ENCODE results near the gene MORC1.

The MORC1 gene

DNA sequence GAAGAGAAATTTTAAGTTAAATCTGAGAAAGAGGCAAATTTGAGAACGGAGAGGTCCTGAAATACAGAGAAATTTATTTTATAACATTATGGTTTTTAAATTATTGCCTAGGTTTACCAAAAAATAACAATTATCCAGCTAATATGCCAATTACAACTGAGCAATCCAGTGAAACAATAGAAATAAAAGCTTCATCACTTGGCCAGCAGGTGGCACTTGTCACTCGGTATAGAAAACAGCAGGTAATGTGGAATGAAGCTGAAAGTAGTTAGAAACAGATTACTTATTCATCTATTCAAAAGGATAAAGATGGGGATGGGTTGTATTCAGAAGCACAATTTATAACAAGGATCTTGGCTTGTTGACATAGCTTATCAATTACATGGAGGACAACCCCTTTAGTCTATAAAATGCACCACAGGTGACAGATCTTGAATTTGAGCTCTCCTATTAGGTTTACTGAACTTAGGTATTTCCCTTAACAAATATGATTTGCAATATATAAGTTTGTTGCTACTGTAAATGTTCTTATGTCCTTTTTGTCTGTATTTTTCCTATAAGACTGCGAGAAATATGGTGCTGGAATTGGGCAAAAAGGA lies 94.2 kb downstream of the MORC1 start:
- DNase-seq = no peak

DNA sequence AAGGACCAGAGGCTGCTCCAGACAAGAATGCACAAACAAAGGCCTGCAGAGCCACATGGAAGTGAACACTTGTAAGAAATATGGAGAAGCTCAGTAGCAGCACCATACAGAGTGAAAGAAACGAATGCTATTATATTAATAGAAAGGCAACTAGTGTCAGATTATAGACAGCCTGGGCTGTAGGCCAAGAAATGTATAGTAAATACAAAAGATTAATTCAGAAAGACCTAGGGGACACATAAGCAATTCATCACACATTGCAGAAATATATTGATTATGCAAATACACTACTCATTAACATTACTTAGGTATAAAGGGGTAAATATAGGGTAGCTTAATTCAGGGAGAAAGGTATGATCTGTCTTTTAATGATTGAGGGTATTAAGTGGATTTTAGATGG lies 94.8 kb downstream of the MORC1 start:
- DNase-seq = no peak

DNA sequence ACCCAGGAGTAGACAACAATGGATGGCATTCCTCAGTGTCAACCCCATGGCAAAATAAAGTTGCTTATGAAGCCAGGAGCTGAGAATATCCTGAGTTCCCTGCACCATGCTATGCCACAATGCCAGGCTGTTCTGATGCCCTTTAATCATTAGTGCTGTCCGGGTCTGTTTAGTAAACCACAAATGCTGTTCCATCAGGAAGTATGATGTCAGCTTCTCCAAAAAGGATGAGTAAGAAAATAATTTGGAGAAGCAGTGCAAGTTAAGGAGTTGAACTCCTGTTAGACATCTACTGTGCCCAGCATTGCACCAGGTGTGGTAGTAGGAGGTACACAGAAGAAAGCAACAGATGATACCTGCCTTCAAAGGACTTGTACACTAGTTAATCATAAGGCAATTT lies 96.4 kb downstream of the MORC1 start:
- DNase-seq = no peak

DNA sequence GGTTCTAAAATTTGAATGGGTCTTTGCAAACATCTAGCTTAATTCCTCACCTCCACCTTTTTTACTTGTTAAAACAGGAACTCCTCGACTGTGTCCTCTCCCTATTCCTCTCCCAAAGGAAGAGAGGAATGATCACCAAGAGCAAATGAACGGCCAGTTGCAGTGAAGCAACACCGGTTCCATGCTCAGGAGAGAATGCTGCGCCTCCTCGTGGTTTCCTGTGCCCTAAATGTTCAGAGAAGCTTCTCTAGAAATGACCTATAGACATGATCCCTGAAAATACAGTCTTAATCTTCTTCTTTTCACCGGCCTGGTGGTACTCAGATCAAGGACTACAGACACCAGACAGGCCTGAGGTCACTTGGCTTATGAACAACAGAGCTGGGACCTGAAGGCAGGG lies 99.1 kb downstream of the MORC1 start:
- DNase-seq = no peak

DNA sequence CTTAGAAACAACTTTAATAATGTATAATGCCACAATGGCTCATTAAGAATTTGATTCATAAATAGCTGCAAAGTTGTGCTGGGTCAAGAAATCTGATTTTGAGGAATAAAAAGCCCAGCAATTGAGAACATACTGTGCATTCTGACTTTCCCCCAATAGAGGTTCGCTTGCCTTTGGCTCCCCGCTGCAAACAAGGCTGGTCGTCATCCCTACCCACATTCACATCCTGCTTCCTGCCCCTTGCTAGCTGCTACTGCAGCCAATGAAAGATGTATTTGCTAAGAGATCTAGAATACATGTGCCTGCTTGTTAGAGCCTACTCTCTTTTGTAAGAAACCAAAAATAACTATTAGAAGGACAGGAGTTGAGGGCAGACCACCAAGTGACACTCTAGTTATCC lies 112.5 kb downstream of the MORC1 start:
- DNase-seq = no peak

DNA sequence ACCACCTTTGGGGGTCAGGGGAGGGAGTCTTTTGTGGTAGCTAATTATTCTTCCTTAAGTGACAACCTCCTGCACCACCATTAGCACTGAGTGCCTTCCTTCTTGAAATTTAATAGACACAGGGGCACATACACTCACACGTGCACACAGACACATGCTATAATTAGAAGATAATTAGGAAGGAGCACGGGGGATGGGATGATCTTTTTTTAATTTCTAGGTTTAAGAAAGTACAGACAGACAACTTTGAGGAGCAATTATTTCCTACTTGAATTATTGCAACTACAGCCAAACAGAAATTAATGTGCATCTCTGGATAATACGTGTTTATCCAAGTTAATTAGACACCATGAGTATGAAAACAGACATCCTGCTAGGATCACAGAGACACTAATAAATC lies 119.5 kb downstream of the MORC1 start:
- no peak for DNase-seq

DNA sequence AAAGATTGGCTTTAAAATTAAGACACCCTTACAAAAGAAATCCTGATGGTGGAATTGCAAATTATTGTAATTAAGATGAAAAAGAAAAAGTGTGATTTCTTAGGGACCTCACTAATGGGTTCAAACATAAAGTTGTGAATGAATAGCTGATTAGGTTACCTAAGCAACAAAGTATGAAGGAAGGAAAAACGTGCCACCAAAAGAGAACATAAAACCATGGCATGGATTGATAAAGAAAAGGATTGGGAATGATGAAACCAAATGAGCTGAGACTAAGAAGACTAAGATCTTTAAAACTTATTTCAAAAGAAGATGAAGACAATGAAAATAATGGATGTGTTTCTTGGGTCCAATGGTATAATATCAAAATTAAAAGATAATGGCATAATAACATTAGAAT lies 132.1 kb downstream of the MORC1 start:
- DNase-seq = no peak

DNA sequence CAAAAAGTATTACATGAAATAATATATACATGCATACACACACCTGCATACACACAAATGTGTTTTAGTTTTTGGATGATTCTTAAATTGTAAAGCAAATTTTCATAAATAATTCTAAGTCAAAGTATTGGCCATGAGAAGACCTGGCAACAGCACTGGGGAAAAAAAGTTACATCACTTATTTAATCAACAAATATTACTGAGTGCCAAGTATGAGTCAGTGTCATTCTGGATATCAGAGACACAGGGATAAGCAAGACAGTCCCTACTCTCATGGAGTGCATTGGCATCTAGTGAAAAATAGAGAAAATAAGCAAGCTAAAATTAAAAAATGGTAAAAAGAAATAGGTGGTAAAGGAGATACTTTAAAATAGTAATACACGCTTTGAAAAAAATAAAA lies 134.9 kb downstream of the MORC1 start:
- DNase-seq = no peak

DNA sequence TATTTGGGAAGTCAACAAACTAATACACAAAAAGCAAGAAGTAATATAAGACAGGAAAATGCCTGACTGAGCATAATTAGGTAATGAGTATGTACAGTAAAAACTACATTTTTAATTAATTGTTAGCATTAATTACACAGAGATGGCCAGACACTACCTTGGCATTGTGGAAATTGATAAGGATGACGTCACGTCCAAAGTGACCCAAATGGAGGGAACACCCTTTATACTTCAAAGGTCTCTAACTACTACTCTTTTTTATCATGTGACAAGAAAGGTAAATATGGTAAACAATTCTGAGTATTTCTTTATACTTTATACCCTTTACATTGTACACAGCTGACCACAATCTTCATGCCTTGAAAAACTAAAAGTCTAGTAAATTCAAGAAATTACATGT lies 141.9 kb downstream of the MORC1 start:
- DNase-seq = no peak

DNA sequence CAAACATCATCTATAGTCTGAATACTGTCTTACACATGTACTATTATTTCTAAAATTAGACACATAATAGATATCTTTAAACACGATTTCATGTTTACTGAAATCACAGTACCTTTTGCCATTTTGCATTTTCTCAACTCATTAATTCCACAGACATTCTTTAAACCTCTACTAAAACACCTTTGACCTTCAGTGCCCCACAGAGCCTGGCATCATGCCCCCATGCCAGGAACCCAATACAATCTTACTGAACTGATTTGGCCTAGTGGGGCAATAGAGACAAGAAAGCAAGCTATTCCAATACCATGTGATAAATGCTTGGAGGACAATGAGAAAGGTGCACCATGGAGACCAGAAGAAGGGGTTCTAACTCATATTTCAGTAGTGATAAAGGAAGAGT lies 144.9 kb downstream of the MORC1 start:
- no peak for DNase-seq

DNA sequence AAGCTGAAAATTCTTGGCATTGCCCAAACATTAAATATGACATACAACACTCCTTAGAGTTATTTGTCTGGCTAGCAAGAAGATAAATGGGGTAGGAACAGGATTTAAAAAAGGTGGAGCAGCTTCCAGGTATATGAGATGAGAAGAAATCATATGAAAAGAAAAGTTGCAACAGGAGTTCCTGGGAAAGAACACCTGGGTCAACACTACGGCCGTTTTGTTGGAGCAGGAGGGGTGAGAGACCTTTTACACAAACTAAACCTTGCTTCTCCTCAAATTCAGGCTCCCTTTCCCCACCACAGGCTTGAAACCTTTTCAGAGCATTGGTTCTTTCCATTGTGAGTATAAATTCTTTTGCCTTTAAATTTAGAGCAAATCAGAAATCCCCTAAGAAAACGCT lies 145.5 kb downstream of the MORC1 start:
- no peak for DNase-seq

DNA sequence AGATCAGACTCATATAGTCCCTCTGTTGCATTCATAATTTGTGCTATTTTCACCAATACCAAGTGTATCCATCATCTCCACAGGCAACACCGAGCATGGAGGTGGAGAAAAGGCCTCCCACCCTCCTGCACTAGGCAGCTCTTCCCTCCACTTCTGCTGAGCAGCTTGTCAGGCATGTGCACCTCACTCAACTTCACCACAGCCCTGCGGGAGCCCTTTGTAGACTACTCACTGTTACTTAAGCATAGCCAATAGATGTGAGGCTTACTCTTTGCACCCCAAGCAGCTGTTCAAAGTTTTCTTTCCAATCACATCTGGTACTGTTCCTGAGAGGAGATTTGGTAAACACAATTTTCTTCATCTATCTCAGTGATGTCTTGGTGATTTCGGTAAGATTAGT lies 147.4 kb downstream of the MORC1 start:
- DNase-seq = no peak

DNA sequence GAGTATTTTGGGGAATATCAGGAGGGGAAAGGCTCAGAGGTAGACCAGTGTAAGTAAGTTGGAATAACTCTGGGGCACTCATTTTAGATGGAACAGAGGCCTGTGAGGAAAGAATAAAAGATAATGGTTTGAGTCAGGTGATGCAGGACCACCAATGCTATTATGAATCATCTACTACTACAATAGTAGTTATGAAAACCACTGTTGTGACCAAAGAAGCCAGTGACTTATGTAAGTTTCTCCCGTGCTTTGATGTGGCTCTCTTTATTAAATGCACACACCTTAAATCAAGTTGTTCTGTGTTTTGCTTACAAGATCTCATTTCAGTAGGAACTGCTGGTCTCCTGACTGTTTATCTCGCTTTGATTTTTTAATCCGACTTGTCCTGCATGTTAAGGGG lies 151.2 kb downstream of the MORC1 start:
- DNase-seq = no peak

DNA sequence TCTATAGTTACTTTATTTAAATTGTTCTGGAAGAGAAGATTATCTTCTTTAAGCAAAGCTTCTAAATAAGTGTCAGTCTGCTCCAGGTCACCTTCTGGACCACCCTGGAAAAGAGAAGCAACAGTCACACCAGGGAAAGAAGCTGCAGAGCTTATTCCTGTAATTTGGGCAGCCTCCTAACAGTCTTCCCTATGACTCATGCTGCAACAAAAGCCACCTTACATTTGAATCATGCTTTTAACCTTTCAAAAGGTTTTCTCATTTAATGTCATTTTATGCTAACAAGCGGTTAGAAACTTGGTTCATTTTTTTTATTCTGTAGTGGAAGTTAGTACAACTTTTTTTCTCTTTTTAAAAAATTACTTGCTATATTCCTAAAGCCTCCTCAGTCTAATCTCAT lies 158.9 kb downstream of the MORC1 start:
- DNase-seq = no peak

DNA sequence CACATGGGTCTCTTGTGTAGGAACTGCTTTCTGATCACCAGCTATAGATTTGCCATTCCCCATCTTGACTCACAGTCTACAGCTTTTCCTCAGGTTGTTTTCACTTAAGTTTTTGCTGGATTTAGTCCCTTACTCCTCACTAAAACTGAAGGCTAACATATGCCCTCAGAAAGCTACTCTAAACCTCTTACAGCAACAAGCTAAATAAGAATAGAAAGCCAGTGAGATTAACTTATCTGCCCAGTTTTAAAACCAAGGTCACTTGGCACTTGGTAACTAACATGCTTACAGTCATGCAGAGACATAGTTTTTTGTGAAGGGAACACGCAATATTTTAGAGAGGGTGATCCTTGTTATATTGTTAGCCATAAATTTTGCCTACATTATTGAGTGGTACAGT lies 164.2 kb downstream of the MORC1 start, which contains the start of gene GUCA1C:
GUCA1C (minus strand) TSS at position 180 of the 400 bp plus-strand sequence; CDS start at position 63, 117 bp downstream.
- no peak for DNase-seq

DNA sequence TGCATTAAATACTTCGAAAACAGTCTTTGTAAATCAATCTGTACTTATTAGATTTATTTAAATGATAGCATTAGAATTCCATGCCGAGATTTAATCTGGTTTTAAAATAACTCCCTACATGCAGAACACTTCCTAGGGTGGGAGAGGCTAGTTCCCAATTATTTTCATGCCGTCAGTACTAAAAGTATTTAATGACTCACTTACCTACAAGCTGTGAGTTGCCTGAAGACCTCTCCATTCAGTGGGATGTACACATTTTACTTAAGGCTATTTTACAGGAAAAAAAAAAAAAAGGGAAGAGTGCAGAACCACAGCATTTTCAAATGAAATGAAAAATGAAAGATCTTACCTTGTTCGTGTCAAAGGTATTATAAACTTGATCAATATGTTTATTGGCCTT lies 164.7 kb downstream of the MORC1 start:
- no peak for DNase-seq

DNA sequence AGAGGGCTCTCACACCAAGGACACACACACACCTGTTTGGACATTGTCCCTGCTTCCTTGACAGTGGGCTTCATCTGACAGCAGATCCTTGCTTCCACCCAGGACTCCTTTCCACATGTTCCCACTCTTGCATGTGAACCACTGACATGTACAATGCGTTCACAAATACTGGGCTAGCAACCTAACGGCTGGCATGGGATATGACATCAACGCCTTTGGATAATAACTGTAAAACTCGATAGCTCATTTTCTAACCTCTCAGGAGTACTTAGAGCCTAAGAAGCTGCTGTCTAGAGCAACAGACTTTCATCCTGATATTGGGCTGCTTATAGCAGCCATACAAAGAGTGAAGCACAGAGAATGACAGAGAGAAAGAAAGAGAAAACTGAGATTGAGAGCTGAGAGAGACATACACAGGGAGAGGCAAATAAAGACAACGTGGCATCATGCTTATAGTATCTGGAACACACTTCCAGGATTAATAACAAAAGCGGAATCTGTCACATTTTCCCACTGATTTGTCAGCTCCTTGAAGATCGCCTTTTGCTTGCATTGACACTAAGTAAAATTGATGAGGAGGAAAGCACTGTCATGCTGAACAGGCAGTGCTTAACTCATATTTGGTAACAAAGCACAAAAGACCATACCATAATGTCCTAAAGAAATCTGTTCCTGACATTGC lies 166.0 kb downstream of the MORC1 start:
- no peak for DNase-seq

DNA sequence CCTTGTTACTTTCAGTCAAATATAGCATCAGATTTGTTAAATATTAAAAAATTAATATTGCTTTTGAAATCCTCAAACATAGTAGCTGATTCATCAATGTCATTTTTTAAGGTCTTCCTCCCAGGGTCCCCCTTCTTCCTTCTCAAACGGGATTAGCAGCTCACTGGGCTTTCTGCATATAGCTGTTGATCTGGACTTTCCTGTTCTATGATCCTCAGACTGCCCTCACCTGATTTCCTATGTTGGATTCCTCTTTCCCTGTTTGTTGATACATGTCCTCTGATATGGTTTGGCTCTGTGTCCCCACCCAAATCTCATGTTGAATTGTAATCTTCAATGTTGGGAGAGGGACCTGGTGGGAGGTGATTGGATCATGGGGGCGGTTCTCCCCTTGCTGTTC lies 170.1 kb downstream of the MORC1 start:
- DNase-seq = no peak

DNA sequence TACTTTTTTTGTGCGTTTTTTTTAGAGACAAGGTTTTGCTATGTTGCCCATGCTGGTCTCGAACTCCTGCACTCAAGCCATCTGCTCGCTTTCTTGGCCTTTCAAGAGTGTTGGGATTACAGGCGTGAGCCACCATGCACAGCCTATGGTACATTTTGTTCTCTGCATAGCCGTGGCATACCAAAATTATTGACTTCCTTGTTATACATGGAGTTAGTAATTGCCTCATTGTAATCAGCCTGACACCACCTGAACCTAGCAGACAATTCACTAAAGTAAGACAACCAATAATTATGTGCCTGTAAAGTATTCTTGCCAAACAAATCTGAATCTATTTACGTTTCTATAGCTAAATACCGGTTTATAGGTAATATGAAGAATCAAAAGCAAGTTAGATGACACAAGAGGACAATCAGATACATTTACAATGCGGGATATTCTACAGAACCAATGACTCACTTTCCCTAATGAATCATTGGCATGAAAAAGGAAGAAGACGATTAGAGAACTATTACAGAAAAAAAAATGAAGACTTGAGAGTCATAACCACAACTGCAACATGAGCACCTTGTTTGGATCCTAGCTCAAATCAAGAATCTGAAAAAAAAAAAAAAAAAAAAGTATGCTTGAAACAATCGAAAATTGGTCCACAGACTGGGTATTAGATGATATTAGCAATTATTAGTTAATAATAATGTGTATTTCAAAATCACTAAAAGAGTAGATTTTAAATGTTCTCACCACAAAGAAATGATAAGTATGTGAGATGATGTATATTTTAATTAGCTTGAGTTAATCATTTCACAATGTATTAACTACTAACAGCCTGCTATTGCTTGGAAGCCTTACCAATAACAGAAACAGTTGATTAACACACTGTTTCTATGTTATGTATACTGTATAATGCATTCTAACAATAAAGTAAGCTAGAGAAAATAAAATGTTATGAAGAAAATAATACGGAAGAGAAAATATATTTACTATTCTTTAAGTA lies 171.3 kb downstream of the MORC1 start:
- no peak for DNase-seq

DNA sequence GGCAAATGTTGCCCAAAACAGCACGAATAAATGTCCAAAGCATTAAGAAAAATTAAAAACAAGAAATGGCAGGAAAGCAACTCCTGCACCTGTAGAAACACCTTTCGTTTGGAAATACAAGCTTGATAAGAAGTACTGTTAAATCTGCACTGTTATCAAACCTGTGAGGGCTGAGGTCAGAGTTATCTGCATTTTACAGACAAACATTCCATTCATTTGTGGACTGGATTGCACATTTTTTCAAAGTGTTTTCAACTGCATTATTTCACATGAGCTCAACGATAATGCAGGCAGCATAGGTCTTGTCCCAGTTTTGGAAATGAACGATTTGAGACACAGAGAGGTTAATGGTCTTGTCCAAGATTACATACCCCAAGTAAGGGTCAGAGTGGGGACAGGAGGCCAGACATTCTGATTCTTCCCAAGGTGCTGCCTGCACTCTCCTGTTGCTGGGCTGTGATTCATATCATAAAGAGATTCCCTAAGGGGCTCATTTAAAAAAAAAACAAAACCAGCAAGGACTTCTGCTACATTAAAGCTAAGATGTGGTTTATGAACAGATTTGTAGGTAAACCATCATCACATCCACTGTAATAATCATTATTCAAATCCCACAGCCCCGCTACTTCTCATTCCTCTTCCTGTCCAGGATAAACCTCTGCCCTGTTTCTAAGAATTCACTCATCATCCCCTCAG lies 177.2 kb downstream of the MORC1 start:
- DNase-seq = no peak

DNA sequence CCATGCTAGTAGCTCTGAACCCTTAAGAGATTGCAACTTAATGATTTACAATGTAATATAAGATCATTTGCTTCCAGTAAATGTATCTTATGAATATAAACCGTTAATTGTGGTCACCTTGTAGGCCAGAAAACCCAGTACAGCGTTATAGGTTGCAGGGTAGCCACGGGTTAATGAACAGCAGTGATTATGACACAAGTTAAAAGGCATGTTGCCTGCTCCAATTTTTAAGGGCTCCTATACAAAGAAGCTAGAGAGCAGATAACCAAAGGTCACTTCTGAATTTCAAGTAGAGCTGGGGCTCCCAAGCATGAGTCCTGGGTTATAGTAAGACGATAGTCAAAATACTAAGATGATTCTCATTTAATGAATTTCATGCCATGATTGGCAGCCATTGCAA lies 177.8 kb downstream of the MORC1 start:
- no peak for DNase-seq

DNA sequence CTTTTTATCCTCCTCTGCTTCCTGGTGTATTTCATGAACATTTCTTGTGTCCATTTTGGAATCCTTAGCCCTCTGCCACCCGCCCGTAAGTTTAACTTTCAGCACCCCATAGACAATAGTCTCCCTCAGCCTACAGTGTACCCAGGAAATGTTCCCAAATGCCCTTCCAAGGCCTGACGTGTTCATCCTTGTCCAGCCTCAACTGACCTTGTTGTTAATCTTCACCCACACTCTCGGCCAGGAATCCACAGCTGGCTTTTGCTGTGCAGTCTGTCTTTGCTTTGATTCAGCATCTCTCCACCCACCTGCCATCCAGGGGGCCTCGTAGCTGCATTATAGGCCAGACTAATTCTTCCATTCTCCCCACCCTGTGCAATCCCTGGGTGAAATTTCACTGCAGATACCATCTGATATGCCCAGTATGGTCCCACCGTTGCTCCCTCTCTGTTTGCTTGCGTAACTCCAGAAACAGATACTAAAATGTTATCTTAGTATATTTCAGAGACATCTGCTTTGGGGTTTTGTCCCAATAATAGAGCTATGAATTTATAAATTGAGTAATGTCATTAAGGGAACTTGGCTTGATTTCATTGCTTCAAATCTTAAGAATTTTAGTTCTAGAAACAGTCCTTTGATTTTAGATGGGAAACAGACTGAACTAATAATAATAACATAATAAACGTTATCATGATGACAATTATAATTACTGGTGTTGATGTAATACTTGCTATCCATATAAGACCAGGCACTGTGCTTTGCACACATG lies 180.8 kb downstream of the MORC1 start:
- no peak for DNase-seq

Data from activated CD4-positive, CD25-positive, alpha-beta regulatory T cell (primary cell).